ENCODE data around the gene TNS3.
"Not testable (repeated sequence)": the region's sequence is repeated elsewhere in the genome, so short reads cannot be mapped to it uniquely, and the experiment has no call there.

Gene TNS3

GRCh38 chr7:47609803-47610452, 28.0 kb upstream of the TNS3 start:
- Mint-ChIP-seq H3K4me3 (no peak overlapping the region), H3K4me1 (no peaks in the 10 kb centered on the region), H3K27me3 (no peaks in the 10 kb centered on the region), H3K9me3 (no peaks in the 10 kb centered on the region), H3K27ac (no peak overlapping the region)
- DNase-seq (no peak), ATAC-seq (no peak)

GRCh38 chr7:47606593-47607046, 24.7 kb upstream of the TNS3 start:
- H3K9me3 Mint-ChIP-seq, DNase-seq, H3K27me3 Mint-ChIP-seq, H3K4me1 Mint-ChIP-seq, H3K27ac Mint-ChIP-seq, H3K4me3 Mint-ChIP-seq, ATAC-seq: not testable (repeated sequence)

GRCh38 chr7:47605816-47606575, 24.1 kb upstream of the TNS3 start:
- peaks cover 0 to 6% of the 10 kb centered on the region in 2 donors for H3K9me3 Mint-ChIP-seq
- no peak overlapping the region for H3K4me3 Mint-ChIP-seq
- no peak overlapping the region for H3K27ac Mint-ChIP-seq
- no peaks in the 10 kb centered on the region for H3K27me3 Mint-ChIP-seq
- H3K4me1 Mint-ChIP-seq, result peaks cover 2% of the 10 kb centered on the region
- ATAC-seq (no peak), DNase-seq (no peak)

GRCh38 chr7:47604496-47604890, 22.6 kb upstream of the TNS3 start:
- DNase-seq, result no peak
- H3K27me3 Mint-ChIP-seq, result no peaks in the 10 kb centered on the region
- no peak overlapping the region for H3K4me3 Mint-ChIP-seq
- H3K27ac Mint-ChIP-seq, result no peak overlapping the region
- ATAC-seq, result no peak
- peaks cover 5 to 13% of the 10 kb centered on the region in 2 donors for H3K9me3 Mint-ChIP-seq
- peaks cover 5% of the 10 kb centered on the region for H3K4me1 Mint-ChIP-seq

GRCh38 chr7:47603514-47604255, 21.8 kb upstream of the TNS3 start:
- peaks cover 10 to 20% of the 10 kb centered on the region in 2 donors for H3K9me3 Mint-ChIP-seq
- not testable (repeated sequence) for H3K4me3 Mint-ChIP-seq, H3K27me3 Mint-ChIP-seq, DNase-seq, H3K4me1 Mint-ChIP-seq, H3K27ac Mint-ChIP-seq, ATAC-seq

GRCh38 chr7:47602272-47603004, 20.5 kb upstream of the TNS3 start:
- no peak for ATAC-seq
- Mint-ChIP-seq H3K4me1 (peaks cover 5% of the 10 kb centered on the region), H3K27me3 (no peaks in the 10 kb centered on the region), H3K27ac (no peak overlapping the region), H3K4me3 (no peak overlapping the region), H3K9me3 (peaks cover 19 to 32% of the 10 kb centered on the region in 2 donors)
- no peak for DNase-seq

GRCh38 chr7:47601881-47602249, 20.0 kb upstream of the TNS3 start:
- no peak for DNase-seq
- no peak for ATAC-seq
- Mint-ChIP-seq H3K27ac (no peak overlapping the region), H3K4me1 (peaks cover 5% of the 10 kb centered on the region), H3K4me3 (no peak overlapping the region), H3K9me3 (peaks cover 25 to 38% of the 10 kb centered on the region in 2 donors), H3K27me3 (no peaks in the 10 kb centered on the region)

GRCh38 chr7:47601119-47601880, 19.4 kb upstream of the TNS3 start:
- H3K4me1 Mint-ChIP-seq, result peaks cover 5% of the 10 kb centered on the region
- DNase-seq, result no peak
- H3K27me3 Mint-ChIP-seq, result no peaks in the 10 kb centered on the region

GRCh38 chr7:47600199-47601118, 18.5 kb upstream of the TNS3 start:
- DNase-seq (no peak), ATAC-seq (no peak)
- Mint-ChIP-seq H3K4me3 (no peak overlapping the region), H3K27ac (no peak overlapping the region), H3K27me3 (no peaks in the 10 kb centered on the region), H3K4me1 (peaks cover 5% of the 10 kb centered on the region), H3K9me3 (peaks cover 26 to 45% of the 10 kb centered on the region in 2 donors)

More at GRCh38 chr7:47601119-47601880, 19.4 kb upstream of the TNS3 start:
- Mint-ChIP-seq H3K27ac (no peak overlapping the region), H3K9me3 (peaks cover 26 to 42% of the 10 kb centered on the region in 2 donors), H3K4me3 (no peak overlapping the region)
- ATAC-seq, result no peak

GRCh38 chr7:47597379-47597778, 15.5 kb upstream of the TNS3 start:
- DNase-seq, result no peak
- Mint-ChIP-seq H3K4me1 (peaks cover 5% of the 10 kb centered on the region), H3K4me3 (no peak overlapping the region), H3K9me3 (peaks cover 26 to 49% of the 10 kb centered on the region in 2 donors), H3K27ac (no peak overlapping the region), H3K27me3 (no peaks in the 10 kb centered on the region)
- no peak for ATAC-seq

- Mint-ChIP-seq H3K4me3 (no peak overlapping the region), H3K4me1 (peaks cover 5% of the 10 kb centered on the region), H3K9me3 (peaks cover 26 to 48% of the 10 kb centered on the region in 2 donors), H3K27ac (no peak overlapping the region), H3K27me3 (no peaks in the 10 kb centered on the region)
- ATAC-seq, result no peak
- no peak for DNase-seq
Measured at GRCh38 chr7:47596502-47597202, 14.7 kb upstream of the TNS3 start.

- H3K4me3 Mint-ChIP-seq, result no peak overlapping the region
- H3K4me1 Mint-ChIP-seq, result no peaks in the 10 kb centered on the region
- ATAC-seq (no peak), DNase-seq (no peak)
- H3K9me3 Mint-ChIP-seq, result peaks cover 21 to 35% of the 10 kb centered on the region in 2 donors
- H3K27me3 Mint-ChIP-seq, result no peaks in the 10 kb centered on the region
- no peak overlapping the region for H3K27ac Mint-ChIP-seq
Measured at GRCh38 chr7:47594406-47594805, 12.5 kb upstream of the TNS3 start.

Measured in stimulated activated naive CD8-positive, alpha-beta T cell treated with anti-CD3 and anti-CD28 coated beads, Interleukin-15, amount 100 ng/mL, for 72 hours (primary cell).